Stimulated activated CD8-positive, alpha-beta memory T cell treated with anti-CD3 and anti-CD28 coated beads, Interleukin-12 subunit alpha, Interleukin-12 subunit beta, amount 100 ng/mL, for 1 hour (primary cell): Measurements from ENCODE around the gene ABCF2.
A peak's percentile ranks its signal among the peaks of the same experiment; 100 is the strongest.

ENCODE experiments used
- DNase-seq: peaks from one replicate; pipeline ENCODE4 v3.0.0-alpha.2; 2020; ENCODE audit warnings: low read depth

The ABCF2 gene

GRCh38 chr7:151226875-151227782 lies at the start of gene ABCF2:
Gene ABCF2, minus strand, starts transcription at chr7:151227205. Its CDS starts 747 bp downstream, at chr7:151226458.
- DNase-seq, result peak; percentile 98

- no peak for DNase-seq
Observed at GRCh38 chr7:151275813-151276577, 49.0 kb upstream of the ABCF2 start.

GRCh38 chr7:151274936-151275812 lies 48.2 kb upstream of the ABCF2 start:
- no peak for DNase-seq

GRCh38 chr7:151274396-151274795 lies 47.4 kb upstream of the ABCF2 start:
- no peak for DNase-seq

- no peak for DNase-seq
Observed at GRCh38 chr7:151273651-151274390, 46.8 kb upstream of the ABCF2 start.

- DNase-seq, result no peak
Observed at GRCh38 chr7:151272877-151273276, 45.9 kb upstream of the ABCF2 start.

GRCh38 chr7:151272405-151272804 lies 45.4 kb upstream of the ABCF2 start:
- DNase-seq, result no peak

GRCh38 chr7:151271699-151272355 lies 44.8 kb upstream of the ABCF2 start:
- no peak for DNase-seq

- DNase-seq, result no peak
Observed at GRCh38 chr7:151269511-151269910, 42.5 kb upstream of the ABCF2 start.

- DNase-seq, result no peak
Observed at GRCh38 chr7:151265351-151265931, 38.4 kb upstream of the ABCF2 start.

GRCh38 chr7:151264615-151265014 lies 37.6 kb upstream of the ABCF2 start:
- no peak for DNase-seq

GRCh38 chr7:151261529-151261928 lies 34.5 kb upstream of the ABCF2 start:
- DNase-seq, result no peak

GRCh38 chr7:151260883-151261282 lies 33.9 kb upstream of the ABCF2 start:
- no peak for DNase-seq

- no peak for DNase-seq
Observed at GRCh38 chr7:151260471-151260870, 33.5 kb upstream of the ABCF2 start.

GRCh38 chr7:151257990-151258389 lies 31.0 kb upstream of the ABCF2 start:
- no peak for DNase-seq

GRCh38 chr7:151256410-151257045 lies 29.5 kb upstream of the ABCF2 start:
- DNase-seq, result no peak

GRCh38 chr7:151255390-151255789 lies 28.4 kb upstream of the ABCF2 start:
- DNase-seq, result no peak

GRCh38 chr7:151254851-151255250 lies 27.8 kb upstream of the ABCF2 start:
- no peak for DNase-seq

GRCh38 chr7:151254316-151254715 lies 27.3 kb upstream of the ABCF2 start:
- DNase-seq, result no peak
